Measurements from ENCODE around the gene PROCA1. TPM values are rescaled to one million over a fixed set of nuclear protein-coding genes. Genes with fewer than 3 reads are reported as not detected.

The PROCA1 gene
- total and polyA plus RNA-seq, 9 of the 15 experiments (the other 6 are each of a cell fraction or from before 2014, with no cell fraction given) = 0.78 to 16.2 (median 5.6) TPM

- peak; percentile 86; the same call in 1 of the 2 replicates for TF ChIP-seq ATF6 (CRISPR knock-in tag; IDR thresholded peaks at IDR 0.05)
- TF ChIP-seq MCM7 (IDR thresholded peaks at IDR 0.05) = no peak
- TF ChIP-seq PBX2 (CRISPR knock-in tag; IDR thresholded peaks at IDR 0.05; ENCODE audit: low read depth) = no peak
- TF ChIP-seq PBX2 (tag; conservative IDR thresholded peaks at IDR 0.05; ENCODE audit: low read depth) = no peak
- peak; percentile 71; the same call in 1 of the 2 replicates for TF ChIP-seq ZBTB9 (CRISPR knock-in tag; IDR thresholded peaks at IDR 0.05)
- no peak for TF ChIP-seq ZC3H8 (IDR thresholded peaks at IDR 0.05)
- peak; percentile 97 for TF ChIP-seq POLR2G (IDR thresholded peaks at IDR 0.05; ENCODE audit: low read depth, low read length)
- TF ChIP-seq KDM2B (CRISPR knock-in tag; IDR thresholded peaks at IDR 0.05) = peak; percentile 82
- 0 out of 2 replicates have a peak, but pooled peaks have one; percentile 47 for TF ChIP-seq THRB (CRISPR knock-in tag; conservative IDR thresholded peaks at IDR 0.05)
- TF ChIP-seq PTBP1 (IDR thresholded peaks at IDR 0.05; ENCODE audit: low read depth, low read length) = no peak
- TF ChIP-seq ELF4 (CRISPR knock-in tag; IDR thresholded peaks at IDR 0.05) = 0 out of 2 replicates have a peak, but pooled peaks have one; percentile 4
- TF ChIP-seq POLR2B (IDR thresholded peaks at IDR 0.05; ENCODE audit: low read depth, partially characterized antibody) = peak; percentile 73
- TF ChIP-seq ZNF76 (CRISPR knock-in tag; IDR thresholded peaks at IDR 0.05; ENCODE audit: borderline replicate concordance) = no peak
- TF ChIP-seq NFE2 (IDR thresholded peaks at IDR 0.05; ENCODE audit: low read depth) = no peak
- TF ChIP-seq MAFK (IDR thresholded peaks at IDR 0.05; ENCODE audit: low read length) = no peak
- no peak for TF ChIP-seq ZEB2 (IDR thresholded peaks at IDR 0.05)
- TF ChIP-seq FOXM1 (IDR thresholded peaks at IDR 0.05; ENCODE audit: low read depth) = no peak
- 0 out of 2 replicates have a peak, but pooled peaks have one; percentile 52 for TF ChIP-seq FOXM1 (CRISPR knock-in tag; IDR thresholded peaks at IDR 0.05; ENCODE audit: low read depth)
- no peak for TF ChIP-seq CREB5 (CRISPR knock-in tag; IDR thresholded peaks at IDR 0.05)
- TF ChIP-seq SIN3B (IDR thresholded peaks at IDR 0.05; ENCODE audit: low read depth) = no peak; the same call in 1 of the 2 replicates
These were observed 596 bp downstream of the PROCA1 start (continued) for GRCh38 chr17:28710861-28711722.
